Stimulated activated naive CD8-positive, alpha-beta T cell treated with anti-CD3 and anti-CD28 coated beads, Interleukin-15, amount 100 ng/mL, for 72 hours (primary cell): ENCODE measurements around the gene CEP72.

Experiments used
- ATAC-seq: fragments of 150-1000 bp; cut with Tn5 transposase; 2 replicates; pipeline ENCODE4 v1.10.0; 2021; ENCODE audit warnings: mild to moderate bottlenecking, moderate library complexity
- DNase-seq, 2 donors: peaks; one replicate each; pipeline ENCODE4 v3.0.0; 2021 to 2022
- H3K27ac Mint-ChIP-seq, 2 donors: one replicate each; pipeline ENCODE4 v1.8.0; 2022; ENCODE audit warnings: mild to moderate bottlenecking in 2 of 2, mixed read lengths in 2 of 2, moderate library complexity in 2 of 2
- H3K27me3 Mint-ChIP-seq: one replicate; pipeline ENCODE4 v1.8.0; 2022; ENCODE audit warnings: mixed read lengths
- H3K4me1 Mint-ChIP-seq: one replicate; pipeline ENCODE4 v1.8.0; 2022; ENCODE audit warnings: mild to moderate bottlenecking, mixed read lengths
- H3K4me3 Mint-ChIP-seq, 2 donors: one replicate each; pipeline ENCODE4 v1.8.0; 2022; ENCODE audit warnings: mild to moderate bottlenecking in 2 of 2, mixed read lengths in 2 of 2, moderate library complexity in 1 of 2
- H3K9me3 Mint-ChIP-seq, 2 donors: one replicate each; pipeline ENCODE4 v1.8.0; 2022; ENCODE audit warnings: mixed read lengths in 2 of 2

The CEP72 gene

GRCh38 chr5:586751-587285 is 25.3 kb upstream of the CEP72 start:
- no peak overlapping the region for H3K27ac Mint-ChIP-seq

GRCh38 chr5:587403-587802 is 24.7 kb upstream of the CEP72 start:
- H3K4me1 Mint-ChIP-seq, result peaks cover 6% of the 10 kb centered on the region
- H3K4me3 Mint-ChIP-seq, result no peak overlapping the region
- no peak overlapping the region for H3K27ac Mint-ChIP-seq
- no peak for DNase-seq
- peaks cover 6 to 31% of the 10 kb centered on the region in 2 donors for H3K9me3 Mint-ChIP-seq
- ATAC-seq, result no peak
- H3K27me3 Mint-ChIP-seq, result peaks cover 51% of the 10 kb centered on the region

More at GRCh38 chr5:586751-587285, 25.3 kb upstream of the CEP72 start:
- peaks cover 51% of the 10 kb centered on the region for H3K27me3 Mint-ChIP-seq
- no peak overlapping the region for H3K4me3 Mint-ChIP-seq
- ATAC-seq, result no peak
- H3K4me1 Mint-ChIP-seq, result peaks cover 6% of the 10 kb centered on the region
- peaks cover 6 to 28% of the 10 kb centered on the region in 2 donors for H3K9me3 Mint-ChIP-seq
- DNase-seq, result no peak

GRCh38 chr5:588406-588995 is 23.6 kb upstream of the CEP72 start:
- H3K27me3 Mint-ChIP-seq, result peaks cover 51% of the 10 kb centered on the region
- H3K27ac Mint-ChIP-seq, result no peak overlapping the region
- ATAC-seq (no peak), DNase-seq (no peak)
- peaks cover 6 to 26% of the 10 kb centered on the region in 2 donors for H3K9me3 Mint-ChIP-seq
- H3K4me1 Mint-ChIP-seq, result peaks cover 6% of the 10 kb centered on the region
- H3K4me3 Mint-ChIP-seq, result no peak overlapping the region

GRCh38 chr5:589173-589572 is 23.0 kb upstream of the CEP72 start:
- DNase-seq (no peak), ATAC-seq (no peak)
- Mint-ChIP-seq H3K4me1 (peaks cover 6% of the 10 kb centered on the region), H3K9me3 (peaks cover 6 to 24% of the 10 kb centered on the region in 2 donors), H3K27ac (no peak overlapping the region), H3K27me3 (peaks cover 56% of the 10 kb centered on the region), H3K4me3 (no peak overlapping the region)

- no peak for DNase-seq
- Mint-ChIP-seq H3K4me1 (peaks cover 6% of the 10 kb centered on the region), H3K4me3 (no peak overlapping the region), H3K27me3 (peaks cover 60% of the 10 kb centered on the region), H3K9me3 (peaks cover 6 to 24% of the 10 kb centered on the region in 2 donors), H3K27ac (no peak overlapping the region)
- no peak for ATAC-seq
These were observed 22.6 kb upstream of the CEP72 start for GRCh38 chr5:589588-589987.

- H3K9me3 Mint-ChIP-seq, result peaks cover 6 to 24% of the 10 kb centered on the region in 2 donors
- H3K4me1 Mint-ChIP-seq, result peaks cover 6% of the 10 kb centered on the region
- peaks cover 63% of the 10 kb centered on the region for H3K27me3 Mint-ChIP-seq
- no peak overlapping the region for H3K27ac Mint-ChIP-seq
- no peak overlapping the region for H3K4me3 Mint-ChIP-seq
- ATAC-seq (no peak), DNase-seq (no peak)
These were observed 21.8 kb upstream of the CEP72 start for GRCh38 chr5:590346-590745.

GRCh38 chr5:591746-592145 is 20.4 kb upstream of the CEP72 start:
- Mint-ChIP-seq H3K27ac (peak overlapping the region in 1 of 2 donors; percentile 40), H3K4me3 (no peak overlapping the region), H3K27me3 (peaks cover 72% of the 10 kb centered on the region), H3K9me3 (peaks cover 6 to 24% of the 10 kb centered on the region in 2 donors), H3K4me1 (peaks cover 6% of the 10 kb centered on the region)
- ATAC-seq (no peak), DNase-seq (no peak)

GRCh38 chr5:592158-592557 is 20.0 kb upstream of the CEP72 start:
- DNase-seq (peak in 1 of 2 donors; percentile 3), ATAC-seq (no peak)
- peaks cover 76% of the 10 kb centered on the region for H3K27me3 Mint-ChIP-seq
- peaks cover 6% of the 10 kb centered on the region for H3K4me1 Mint-ChIP-seq
- no peak overlapping the region for H3K27ac Mint-ChIP-seq
- H3K9me3 Mint-ChIP-seq, result peaks cover 6 to 24% of the 10 kb centered on the region in 2 donors
- H3K4me3 Mint-ChIP-seq, result no peak overlapping the region

GRCh38 chr5:593511-593910 is 18.6 kb upstream of the CEP72 start:
- H3K27me3 Mint-ChIP-seq, result peaks cover 80% of the 10 kb centered on the region
- H3K4me1 Mint-ChIP-seq, result peaks cover 11% of the 10 kb centered on the region
- DNase-seq (no peak), ATAC-seq (no peak)
- no peak overlapping the region for H3K4me3 Mint-ChIP-seq
- peaks cover 6 to 15% of the 10 kb centered on the region in 2 donors for H3K9me3 Mint-ChIP-seq
- no peak overlapping the region for H3K27ac Mint-ChIP-seq

- H3K27ac Mint-ChIP-seq, result no peak overlapping the region
- peaks cover 89% of the 10 kb centered on the region for H3K27me3 Mint-ChIP-seq
- DNase-seq, result no peak
- H3K4me1 Mint-ChIP-seq, result peaks cover 15% of the 10 kb centered on the region
- no peak overlapping the region for H3K4me3 Mint-ChIP-seq
- ATAC-seq, result no peak
- H3K9me3 Mint-ChIP-seq, result peaks cover 5 to 14% of the 10 kb centered on the region in 2 donors
These were observed 17.8 kb upstream of the CEP72 start for GRCh38 chr5:594226-594860.

- no peak overlapping the region for H3K4me3 Mint-ChIP-seq
- H3K4me1 Mint-ChIP-seq, result peaks cover 10% of the 10 kb centered on the region
- peaks cover 0 to 7% of the 10 kb centered on the region in 2 donors for H3K9me3 Mint-ChIP-seq
- H3K27ac Mint-ChIP-seq, result peak overlapping the region in 1 of 2 donors; percentile 9
- ATAC-seq (no peak), DNase-seq (no peak)
- H3K27me3 Mint-ChIP-seq, result peaks cover 98% of the 10 kb centered on the region
These were observed 16.8 kb upstream of the CEP72 start for GRCh38 chr5:595285-595875.

- ATAC-seq (no peak), DNase-seq (no peak)
- Mint-ChIP-seq H3K4me1 (peaks cover 10% of the 10 kb centered on the region), H3K27ac (no peak overlapping the region), H3K27me3 (peaks cover 93% of the 10 kb centered on the region), H3K9me3 (no peaks in the 10 kb centered on the region), H3K4me3 (peak overlapping the region in 1 of 2 donors; percentile 12)
These were observed 14.1 kb upstream of the CEP72 start for GRCh38 chr5:597871-598563.

GRCh38 chr5:598564-598890 is 13.6 kb upstream of the CEP72 start:
- DNase-seq, result no peak
- Mint-ChIP-seq H3K4me3 (peak overlapping the region in 1 of 2 donors; percentile 12), H3K9me3 (no peaks in the 10 kb centered on the region), H3K27ac (no peak overlapping the region), H3K27me3 (peaks cover 93% of the 10 kb centered on the region), H3K4me1 (peaks cover 10% of the 10 kb centered on the region)
- no peak for ATAC-seq

- peak in 1 of 2 donors; percentile 4 for DNase-seq
- H3K4me3 Mint-ChIP-seq, result no peak overlapping the region
- H3K4me1 Mint-ChIP-seq, result peaks cover 10% of the 10 kb centered on the region
- H3K27me3 Mint-ChIP-seq, result peaks cover 87% of the 10 kb centered on the region
- no peak overlapping the region for H3K27ac Mint-ChIP-seq
- ATAC-seq, result no peak
- no peaks in the 10 kb centered on the region for H3K9me3 Mint-ChIP-seq
These were observed 11.1 kb upstream of the CEP72 start for GRCh38 chr5:600886-601541.

GRCh38 chr5:601771-602465 is 10.2 kb upstream of the CEP72 start:
- DNase-seq (peak in 1 of 2 donors; percentile 5), ATAC-seq (no peak)
- H3K27me3 Mint-ChIP-seq, result peaks cover 79% of the 10 kb centered on the region
- H3K9me3 Mint-ChIP-seq, result no peaks in the 10 kb centered on the region
- H3K4me1 Mint-ChIP-seq, result peaks cover 10% of the 10 kb centered on the region
- H3K4me3 Mint-ChIP-seq, result no peak overlapping the region
- H3K27ac Mint-ChIP-seq, result no peak overlapping the region
